GM19438 (cell line): ENCODE measurements around the gene RCAN1.
A peak's percentile ranks its signal among the peaks of the same experiment; 100 is the strongest.

Source experiments
- ATAC-seq: cut with Tn5 transposase; IDR thresholded peaks from one replicate; pipeline ENCODE4 v1.9.1; 2021; ENCODE audit warnings: low read depth; ENCODE audit not compliant: unreplicated experiment

RCAN1 gene

DNA sequence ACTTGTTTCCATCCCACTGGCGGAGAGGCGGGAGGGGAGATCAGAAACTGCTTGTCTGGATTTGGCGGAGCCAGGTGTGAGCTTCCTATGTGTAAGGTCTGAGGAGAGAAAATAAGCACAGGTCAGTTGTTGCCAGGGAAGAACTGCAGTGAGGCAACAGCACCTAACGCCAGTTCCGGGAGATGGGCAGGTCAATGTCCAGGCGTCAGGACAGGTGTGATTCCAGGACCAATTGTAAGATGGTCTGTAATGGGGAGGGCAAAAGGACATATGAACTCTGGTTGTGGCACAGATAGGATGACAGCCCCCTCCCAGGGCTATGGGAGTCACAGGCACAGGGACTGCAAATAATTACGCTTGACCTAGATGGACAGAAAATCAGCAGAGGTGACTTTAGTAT lies 93.4 kb downstream of the RCAN1 start:
- ATAC-seq = no peak

DNA sequence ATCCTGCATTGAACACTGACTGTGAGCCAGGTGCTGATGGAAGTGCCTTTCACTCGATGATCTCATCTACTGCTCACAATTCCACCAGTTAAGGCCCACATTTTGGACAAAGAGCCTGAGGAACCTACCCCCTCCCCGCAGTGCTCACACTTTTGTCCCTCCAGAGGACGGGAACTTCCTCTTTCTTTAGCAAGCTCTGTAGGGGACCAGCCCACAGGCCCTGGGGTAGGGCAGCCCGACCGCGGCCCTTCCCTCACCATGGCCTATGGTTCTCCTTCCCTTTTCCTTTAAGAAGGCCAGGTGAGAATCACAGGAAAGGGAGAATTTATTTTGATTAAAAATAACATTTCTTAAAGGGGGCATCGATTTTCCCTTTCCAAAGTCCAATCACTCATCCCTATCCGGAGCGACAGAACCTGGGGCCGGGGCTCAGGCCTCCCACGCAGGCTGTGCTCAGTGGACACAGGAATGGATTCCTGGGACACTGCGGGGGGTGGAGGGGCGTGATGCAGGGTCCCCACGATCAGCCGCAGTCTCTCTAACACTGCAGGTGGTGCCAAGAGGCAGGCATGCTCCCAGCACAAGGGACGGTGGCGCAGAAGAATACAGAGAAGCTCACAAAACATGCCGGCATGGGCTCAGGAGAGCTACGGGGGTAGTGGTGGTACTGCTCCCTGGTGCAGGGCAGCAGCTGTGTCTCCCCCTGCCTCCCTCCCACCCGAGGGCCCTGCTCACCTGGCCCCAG lies 94.0 kb downstream of the RCAN1 start:
- ATAC-seq = no peak

DNA sequence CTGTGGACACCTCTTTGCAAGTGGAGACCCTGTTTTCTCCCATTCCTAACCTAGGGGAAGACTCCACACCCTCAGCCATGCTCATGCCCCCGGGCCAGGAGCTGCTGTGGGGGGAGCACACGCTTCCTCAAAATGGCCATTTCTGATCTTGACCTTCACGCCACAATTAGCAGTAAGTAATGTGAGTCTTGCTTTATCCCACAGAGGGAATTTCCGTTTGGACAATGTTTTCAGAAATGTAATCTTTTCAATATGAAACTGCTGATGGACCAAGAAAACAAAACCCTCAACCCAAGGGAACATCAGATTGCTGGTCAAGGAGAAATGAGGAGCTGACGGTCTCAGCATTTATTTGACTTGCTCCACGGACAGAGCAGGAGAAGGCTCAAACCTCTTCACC lies 94.6 kb downstream of the RCAN1 start:
- no peak for ATAC-seq

DNA sequence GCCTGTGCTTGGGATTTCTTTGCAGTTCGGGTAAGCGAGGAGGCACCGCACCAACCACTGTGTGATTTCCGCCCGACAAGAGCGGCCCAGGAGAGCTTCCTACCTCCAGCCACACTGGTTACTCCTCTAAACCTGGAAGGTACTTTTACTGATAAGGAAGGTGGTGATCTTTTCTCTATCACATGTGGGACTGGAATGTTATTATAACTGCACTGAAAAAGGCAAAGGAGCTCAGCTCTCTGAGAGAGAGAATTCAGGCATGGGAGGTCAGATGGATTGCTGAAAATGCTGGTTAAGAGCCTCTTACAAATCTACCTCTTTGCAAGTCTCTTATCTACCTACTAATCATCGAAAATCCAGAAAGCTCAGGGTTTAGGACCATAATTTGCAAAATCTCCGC lies 95.2 kb downstream of the RCAN1 start:
- no peak for ATAC-seq

DNA sequence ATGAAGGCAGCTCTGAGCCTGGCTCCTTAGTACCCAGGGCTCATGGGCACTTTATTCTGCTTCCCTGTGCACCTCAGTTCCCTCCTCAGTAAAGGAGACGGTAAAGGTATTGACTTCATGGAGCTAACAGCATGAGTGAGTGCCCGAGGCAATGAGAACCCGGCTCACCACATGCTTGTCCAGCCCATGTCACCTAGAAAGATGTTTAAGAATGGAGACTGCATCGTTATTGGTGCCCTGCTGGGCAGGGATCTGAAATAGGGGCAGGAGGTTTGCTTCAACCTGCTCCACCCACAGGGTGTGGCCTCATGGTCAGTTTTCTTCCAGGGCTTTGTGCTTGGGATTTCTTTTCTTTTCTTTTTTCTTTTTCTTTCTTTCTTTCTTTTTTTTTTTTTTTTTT lies 95.9 kb downstream of the RCAN1 start:
- no peak for ATAC-seq

DNA sequence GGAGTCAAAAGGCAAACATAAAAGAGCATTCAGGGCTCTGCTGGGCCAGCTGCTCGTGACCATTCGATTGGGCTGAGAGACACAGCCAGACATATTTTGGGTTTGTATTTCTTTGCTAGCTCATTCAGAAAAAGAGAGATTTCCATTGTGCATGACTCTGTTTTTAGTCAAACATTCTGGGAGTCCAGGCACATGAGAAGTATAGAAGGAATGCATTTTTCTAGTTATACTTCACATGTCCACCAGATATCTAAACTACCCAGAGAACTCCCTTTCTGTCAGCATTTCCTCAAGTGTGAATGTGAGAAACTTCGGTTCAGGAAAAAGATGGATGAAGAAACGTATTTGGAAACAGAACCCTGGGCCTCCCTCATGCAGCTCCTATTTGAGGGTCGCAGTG lies 96.6 kb downstream of the RCAN1 start:
- no peak for ATAC-seq

DNA sequence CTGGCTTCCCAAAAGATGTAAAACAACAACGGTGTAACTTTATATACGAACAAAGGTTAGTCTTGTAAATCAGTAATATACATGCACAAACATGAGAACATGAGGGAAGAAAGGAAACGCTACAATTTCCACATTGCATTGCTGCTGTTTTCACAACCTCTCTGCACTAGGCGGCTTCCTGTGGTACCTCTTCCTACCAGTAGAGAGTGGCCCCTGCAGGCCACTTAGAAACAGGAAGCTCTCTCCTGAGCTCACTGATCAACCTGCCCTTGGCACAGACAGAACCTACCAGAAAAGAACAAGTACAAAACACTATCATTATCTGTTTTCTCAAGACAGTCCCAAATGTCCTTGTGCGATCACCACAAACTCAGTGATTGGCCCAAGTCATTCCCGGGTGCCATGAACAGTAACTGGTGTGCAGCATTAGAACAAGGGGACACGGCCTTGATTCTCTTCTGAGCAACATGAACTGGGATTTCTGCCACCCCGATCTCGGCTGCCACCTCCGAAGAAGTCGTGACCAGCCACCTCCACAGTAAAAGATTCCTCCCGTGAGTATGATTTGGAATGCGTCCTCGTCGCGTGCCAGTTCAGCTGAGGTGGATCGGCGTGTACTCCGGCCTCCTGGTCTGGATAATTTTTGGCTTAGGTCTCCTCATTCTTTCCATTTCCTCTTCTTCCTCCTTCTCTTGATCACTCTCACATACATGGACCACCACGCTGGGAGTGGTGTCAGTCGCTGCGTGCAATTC lies 97.2 kb downstream of the RCAN1 start:
- ATAC-seq = no peak

- ATAC-seq = no peak
Measured at GRCh38 chr21:34517039-34517438, 97.9 kb downstream of the RCAN1 start.

- no peak for ATAC-seq
Measured at GRCh38 chr21:34514576-34515115, 100.3 kb downstream of the RCAN1 start.

GRCh38 chr21:34513129-34513675 lies 101.7 kb downstream of the RCAN1 start:
- no peak for ATAC-seq

DNA sequence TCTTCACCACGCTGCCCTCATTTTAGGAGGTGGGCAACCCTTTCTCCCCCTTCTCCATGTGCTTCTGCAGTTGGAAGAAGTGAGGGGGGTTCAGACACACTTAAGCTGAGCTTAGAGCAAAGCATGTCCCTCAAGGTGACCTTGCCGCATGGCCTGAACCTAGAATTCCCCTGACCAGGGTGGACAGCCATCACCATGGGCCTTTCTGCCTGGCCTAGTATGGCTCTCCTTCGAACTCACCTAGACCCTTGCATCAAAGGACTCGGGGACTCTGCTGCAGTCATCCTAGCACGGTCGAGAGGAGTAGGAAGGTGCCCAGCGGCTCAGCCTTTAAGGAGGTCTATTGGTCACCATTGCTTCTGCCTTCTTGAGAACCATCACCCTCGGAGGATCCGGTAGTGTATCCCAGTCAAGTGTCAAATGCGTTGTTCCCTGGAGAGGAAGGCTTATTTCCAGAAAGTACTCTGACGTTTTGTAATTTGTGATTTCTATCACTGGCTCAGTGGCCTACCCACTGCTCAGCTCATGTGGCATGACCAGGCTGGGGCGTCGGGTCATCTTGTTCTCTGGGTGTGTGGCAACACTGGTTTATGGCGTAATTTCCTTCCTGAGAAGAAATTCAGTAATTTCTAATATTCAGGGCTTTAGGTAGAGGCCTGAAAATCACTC lies 103.0 kb downstream of the RCAN1 start, which contains the start of gene KCNE1:
KCNE1 (minus strand) TSS at position 424 of the 669 bp plus-strand sequence. CDS start 62,576 bp downstream, outside the sequence.
- ATAC-seq = no peak

GRCh38 chr21:34511181-34511580 lies 103.7 kb downstream of the RCAN1 start:
- no peak for ATAC-seq

- peak; percentile 58 for ATAC-seq
Measured at GRCh38 chr21:34510148-34511142, 104.5 kb downstream of the RCAN1 start.

DNA sequence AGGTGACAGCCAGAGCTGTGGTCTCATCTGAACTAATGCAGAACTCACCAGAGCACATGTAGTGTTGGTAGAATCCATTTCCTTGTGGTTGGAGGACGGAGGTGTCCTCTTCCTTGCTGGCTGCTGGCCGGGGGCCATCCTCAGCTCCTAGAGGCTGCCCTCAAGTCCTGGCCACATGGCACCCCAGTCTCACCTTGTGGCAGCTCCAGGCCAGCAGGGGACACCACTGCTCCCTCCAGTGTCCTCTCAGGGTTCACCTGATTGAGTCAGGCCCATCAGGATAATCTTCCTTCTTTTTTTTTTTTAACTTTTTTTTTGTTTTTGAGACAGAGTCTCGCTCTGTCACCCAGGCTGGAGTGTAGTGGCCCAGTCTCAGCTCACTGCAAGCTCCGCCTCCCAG lies 105.8 kb downstream of the RCAN1 start:
- no peak for ATAC-seq

DNA sequence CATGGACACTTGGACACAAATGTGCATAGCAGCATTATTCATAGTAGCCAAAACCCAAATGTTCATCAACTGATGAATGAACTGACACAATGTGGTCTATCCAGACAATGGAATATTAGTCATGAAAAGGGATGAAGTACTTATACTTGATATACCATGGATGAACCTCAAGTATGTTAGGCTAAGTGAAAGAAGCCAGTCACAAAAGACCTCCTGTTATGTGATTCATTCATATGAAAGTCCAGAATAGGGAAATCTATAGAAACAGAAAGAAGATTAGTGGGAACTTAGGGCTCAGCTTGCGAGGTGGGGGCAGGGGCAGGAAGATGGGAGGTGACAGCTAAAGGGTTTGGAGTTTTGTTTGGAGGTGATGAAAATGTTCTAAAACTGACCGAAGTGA lies 110.3 kb downstream of the RCAN1 start:
- ATAC-seq = no peak

- no peak for ATAC-seq
Measured at GRCh38 chr21:34502480-34503106, 112.3 kb downstream of the RCAN1 start.

DNA sequence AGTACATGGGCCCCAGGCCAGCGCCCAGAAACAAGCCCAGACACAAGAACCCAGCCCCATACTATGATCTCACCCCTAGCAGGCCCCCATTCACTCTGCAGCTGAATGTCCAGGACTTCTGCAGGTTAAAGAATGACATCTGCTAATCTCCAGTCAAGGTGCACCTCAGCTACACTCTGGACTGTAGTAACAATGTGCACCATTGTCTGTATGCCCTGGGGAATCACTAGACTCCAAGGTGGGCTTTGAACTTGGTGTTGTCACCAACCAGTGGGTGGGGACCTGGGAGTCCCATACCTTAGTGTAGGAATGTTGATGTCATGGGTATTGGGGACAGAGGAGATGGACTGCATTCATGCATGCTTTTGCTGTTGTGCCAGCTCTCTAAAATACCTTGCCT lies 113.2 kb downstream of the RCAN1 start:
- ATAC-seq = no peak

DNA sequence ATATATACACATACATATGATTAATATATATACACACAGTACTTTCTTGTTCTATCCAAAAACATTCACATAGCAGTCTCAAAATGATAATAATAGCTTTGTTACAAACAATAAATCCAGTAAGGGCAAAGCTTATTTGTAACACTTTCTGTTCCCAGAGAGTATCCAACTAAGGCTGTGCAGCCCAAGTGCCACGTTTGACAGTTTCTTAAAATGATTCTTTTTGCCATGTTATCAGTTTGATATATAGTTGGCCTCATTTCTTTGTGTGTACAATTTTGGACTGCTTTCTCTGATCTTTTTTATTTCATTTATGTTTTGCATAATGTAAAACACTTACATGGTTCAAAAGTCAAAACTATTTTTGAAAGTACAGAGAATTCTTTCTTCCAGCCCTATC lies 114.7 kb downstream of the RCAN1 start:
- no peak for ATAC-seq

GRCh38 chr21:34499116-34499515 lies 115.8 kb downstream of the RCAN1 start:
- ATAC-seq = no peak
